Activated CD4-positive, alpha-beta T cell treated with anti-CD3 and anti-CD28 coated beads, Interleukin-2, amount 10 ng/mL, durations not matched to agents 7 days and 5 days (primary cell): ENCODE measurements around the gene ADIG. TPM values are rescaled to one million over a fixed set of nuclear protein-coding genes. Genes with fewer than 3 reads are reported as not detected.
"Not testable (repeated sequence)": the region's sequence is repeated elsewhere in the genome, so short reads cannot be mapped to it uniquely, and the experiment has no call there.

ENCODE experiments used
- CTCF ChIA-PET: fragments of 350-600 bp; sonication (Branson Sonifier 250); formaldehyde crosslinking; loops from one replicate; lab custom pipeline; 2021; ENCODE audit warnings: antibody characterized with exemption; lab: Charles Lee
- POLR2A ChIA-PET: fragments of 350-600 bp; sonication (Branson Sonifier 250); formaldehyde crosslinking; loops from one replicate; lab custom pipeline; 2021; ENCODE audit warnings: antibody characterized with exemption; lab: Charles Lee
- DNase-seq: peaks from one replicate; pipeline ENCODE4 v3.0.0-alpha.2; 2020
- H3K27ac Mint-ChIP-seq: one replicate; pipeline ENCODE4 v1.8.0; 2021; ENCODE audit warnings: mild to moderate bottlenecking, moderate library complexity, mixed read lengths
- H3K27me3 Mint-ChIP-seq: one replicate; pipeline ENCODE4 v1.8.0; 2021; ENCODE audit warnings: mixed read lengths
- H3K36me3 Mint-ChIP-seq: one replicate; pipeline ENCODE4 v1.8.0; 2021; ENCODE audit warnings: low read depth, mixed read lengths
- H3K4me1 Mint-ChIP-seq: one replicate; pipeline ENCODE4 v1.8.0; 2021; ENCODE audit warnings: mixed read lengths
- H3K4me3 Mint-ChIP-seq: one replicate; pipeline ENCODE4 v1.8.0; 2021; ENCODE audit warnings: mild to moderate bottlenecking, moderate library complexity, mixed read lengths
- H3K9me3 Mint-ChIP-seq: one replicate; pipeline ENCODE4 v1.8.0; 2021; ENCODE audit warnings: mixed read lengths
- total RNA-seq, 2 experiments: library from RNA; stranded (reverse); gene quantifications; one replicate each; pipeline ENCODE4 v1.2.3, GENCODE V29; 2021

Gene ADIG
- total RNA-seq, 2 experiments from 2014 or later = not detected

DNA sequence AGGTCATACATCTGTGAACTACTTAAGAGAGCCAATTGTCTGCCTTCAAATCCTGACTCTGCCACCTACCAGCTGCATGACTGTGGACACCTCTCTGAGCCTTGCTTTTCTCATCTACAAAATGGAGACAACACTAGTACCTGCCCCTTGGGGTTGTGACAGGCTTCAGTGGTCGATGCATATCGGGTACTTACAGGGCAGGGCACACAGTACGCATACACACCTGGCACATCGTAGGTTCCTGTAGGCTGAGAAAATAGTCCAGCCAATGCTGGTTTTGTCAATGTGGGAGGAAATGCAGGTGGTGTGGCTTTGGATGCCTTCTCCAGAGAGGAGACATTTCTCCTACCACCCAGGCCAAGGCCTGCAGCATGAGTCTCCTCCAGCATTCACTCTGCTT is 2.3 kb downstream of the ADIG start:
- ChIA-PET CTCF (no interaction called here), POLR2A (no interaction called here)
- no peak for DNase-seq
- H3K4me1 Mint-ChIP-seq = no peaks in the 10 kb centered on the region
- no peaks in the 10 kb centered on the region for H3K9me3 Mint-ChIP-seq
- peaks cover 2% of the 10 kb centered on the region for H3K27me3 Mint-ChIP-seq
- no peaks in the 10 kb centered on the region for H3K36me3 Mint-ChIP-seq
- H3K27ac Mint-ChIP-seq = no peak overlapping the region
- no peak overlapping the region for H3K4me3 Mint-ChIP-seq

DNA sequence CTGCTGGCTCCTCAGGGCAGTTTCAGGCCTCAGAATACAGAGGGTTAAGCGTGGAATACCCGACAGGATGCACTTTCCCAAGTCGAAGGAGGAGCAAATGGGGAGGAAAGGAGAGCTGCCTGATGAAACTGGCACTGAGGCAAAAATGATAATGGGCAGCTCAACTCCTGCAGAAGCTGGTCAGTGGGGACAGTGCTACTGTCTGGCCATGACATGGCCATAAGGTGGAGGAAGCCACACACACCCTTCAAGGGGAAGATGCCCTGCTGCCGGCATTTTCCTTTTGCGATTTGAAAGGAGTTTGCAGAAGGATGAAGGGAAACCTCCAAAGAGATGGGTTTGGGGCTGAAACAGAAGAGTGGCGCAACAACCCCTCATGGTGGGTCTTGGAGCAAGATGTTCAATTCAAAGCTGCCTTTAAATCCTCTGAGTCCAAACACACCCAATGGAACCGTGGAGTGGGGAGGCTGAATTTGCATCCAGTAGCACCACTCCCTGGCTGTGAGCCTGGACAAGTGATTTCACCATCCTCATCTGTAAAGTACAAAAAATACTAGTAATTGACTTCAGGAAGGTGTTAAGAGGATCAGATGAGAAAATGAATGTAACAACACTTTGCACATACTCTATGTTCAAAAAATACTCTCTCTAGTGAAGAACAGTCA is 3.2 kb downstream of the ADIG start:
- CTCF ChIA-PET = no interaction called here
- Mint-ChIP-seq H3K27me3 (peaks cover 2% of the 10 kb centered on the region), H3K4me1 (no peaks in the 10 kb centered on the region), H3K36me3 (no peaks in the 10 kb centered on the region), H3K27ac (no peak overlapping the region), H3K4me3 (no peak overlapping the region), H3K9me3 (no peaks in the 10 kb centered on the region)
- POLR2A ChIA-PET = no interaction called here
- DNase-seq = no peak

DNA sequence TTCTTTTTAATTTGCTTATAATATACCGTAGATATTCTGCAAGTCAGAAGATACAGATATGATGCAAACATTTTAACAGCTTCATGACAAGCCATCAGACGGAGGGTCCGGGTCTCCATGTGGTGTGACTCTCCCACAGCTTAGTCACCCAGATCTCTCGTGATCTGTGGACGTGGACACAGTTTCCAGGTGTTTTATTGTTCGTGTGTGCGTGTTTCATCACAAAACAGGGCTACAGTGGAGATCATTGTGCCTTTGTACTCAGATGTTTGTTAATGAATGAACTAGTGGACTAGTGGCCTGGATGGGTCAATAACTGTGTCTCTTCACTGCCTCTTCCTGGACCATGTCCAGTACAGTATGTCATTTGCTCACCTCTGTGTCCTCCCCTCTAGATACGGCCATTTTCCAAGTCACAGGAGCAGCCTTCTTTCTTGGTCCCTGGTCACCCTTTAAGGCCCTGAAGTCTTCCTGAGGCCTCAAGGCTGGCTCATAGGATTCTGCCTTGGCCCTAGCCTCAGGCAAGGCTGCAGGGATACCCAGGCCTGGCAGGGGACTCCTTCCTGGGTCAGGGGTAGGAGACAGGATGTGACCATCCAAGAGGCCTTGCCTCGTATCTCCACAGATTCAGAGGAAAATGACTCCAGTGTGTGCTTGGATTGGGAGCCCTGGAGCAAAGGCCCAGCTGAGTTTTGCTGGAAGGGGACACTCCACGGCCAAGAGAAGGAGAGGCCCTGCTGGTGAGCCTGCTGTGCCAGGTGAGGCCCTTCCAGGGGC is 4.6 kb downstream of the ADIG start:
- no peak overlapping the region for H3K27ac Mint-ChIP-seq
- H3K36me3 Mint-ChIP-seq = no peaks in the 10 kb centered on the region
- no peak overlapping the region for H3K4me3 Mint-ChIP-seq
- ChIA-PET CTCF (no interaction called here), POLR2A (no interaction called here)
- no peaks in the 10 kb centered on the region for H3K4me1 Mint-ChIP-seq
- H3K9me3 Mint-ChIP-seq = no peaks in the 10 kb centered on the region
- H3K27me3 Mint-ChIP-seq = peaks cover 2% of the 10 kb centered on the region
- no peak for DNase-seq

GRCh38 chr20:38586181-38586525 is 5.2 kb downstream of the ADIG start:
- peaks cover 2% of the 10 kb centered on the region for H3K27me3 Mint-ChIP-seq
- no peak for DNase-seq
- H3K27ac Mint-ChIP-seq = no peak overlapping the region
- no peak overlapping the region for H3K4me3 Mint-ChIP-seq
- CTCF ChIA-PET = no interaction called here
- H3K9me3 Mint-ChIP-seq = no peaks in the 10 kb centered on the region
- H3K4me1 Mint-ChIP-seq = no peaks in the 10 kb centered on the region
- no peaks in the 10 kb centered on the region for H3K36me3 Mint-ChIP-seq
- POLR2A ChIA-PET = no interaction called here

- H3K36me3 Mint-ChIP-seq = no peaks in the 10 kb centered on the region
- H3K27me3 Mint-ChIP-seq = peaks cover 2% of the 10 kb centered on the region
- POLR2A ChIA-PET = no interaction called here
- DNase-seq = no peak
- no peaks in the 10 kb centered on the region for H3K4me1 Mint-ChIP-seq
- H3K4me3 Mint-ChIP-seq = no peak overlapping the region
- CTCF ChIA-PET = no interaction called here
- no peak overlapping the region for H3K27ac Mint-ChIP-seq
- no peaks in the 10 kb centered on the region for H3K9me3 Mint-ChIP-seq
Observed at GRCh38 chr20:38588303-38588702, 7.3 kb downstream of the ADIG start.

DNA sequence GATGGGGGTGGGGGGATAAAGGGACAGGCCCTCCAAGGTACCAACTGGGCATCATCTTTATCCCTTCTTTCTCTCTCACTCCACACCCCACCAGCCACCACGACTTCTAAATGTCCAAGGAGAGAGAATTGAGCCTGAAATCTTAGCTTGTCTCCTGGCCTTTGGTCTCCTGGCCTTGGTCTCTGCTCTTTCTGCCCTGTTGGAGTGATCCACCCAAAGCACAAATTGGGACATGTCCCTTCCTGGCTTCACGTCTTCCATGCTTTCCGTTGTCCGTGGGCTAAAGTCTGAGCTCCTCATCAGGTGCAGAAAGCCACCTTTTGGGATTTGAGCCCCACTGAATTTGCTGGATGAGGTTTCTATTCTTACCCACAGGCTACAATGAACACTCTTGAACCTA is 8.4 kb downstream of the ADIG start:
- ChIA-PET POLR2A (interaction anchor here (0.7 kb wide), 1 partner anchor 228 kb away, joined by 3 read pairs; no protein-coding TSS in a partner anchor), CTCF (no interaction called here)
- H3K9me3 Mint-ChIP-seq = no peaks in the 10 kb centered on the region
- no peak for DNase-seq
- no peak overlapping the region for H3K27ac Mint-ChIP-seq
- H3K27me3 Mint-ChIP-seq = peaks cover under 1% of the 10 kb centered on the region
- no peak overlapping the region for H3K4me3 Mint-ChIP-seq
- H3K4me1 Mint-ChIP-seq = no peaks in the 10 kb centered on the region
- H3K36me3 Mint-ChIP-seq = no peaks in the 10 kb centered on the region

DNA sequence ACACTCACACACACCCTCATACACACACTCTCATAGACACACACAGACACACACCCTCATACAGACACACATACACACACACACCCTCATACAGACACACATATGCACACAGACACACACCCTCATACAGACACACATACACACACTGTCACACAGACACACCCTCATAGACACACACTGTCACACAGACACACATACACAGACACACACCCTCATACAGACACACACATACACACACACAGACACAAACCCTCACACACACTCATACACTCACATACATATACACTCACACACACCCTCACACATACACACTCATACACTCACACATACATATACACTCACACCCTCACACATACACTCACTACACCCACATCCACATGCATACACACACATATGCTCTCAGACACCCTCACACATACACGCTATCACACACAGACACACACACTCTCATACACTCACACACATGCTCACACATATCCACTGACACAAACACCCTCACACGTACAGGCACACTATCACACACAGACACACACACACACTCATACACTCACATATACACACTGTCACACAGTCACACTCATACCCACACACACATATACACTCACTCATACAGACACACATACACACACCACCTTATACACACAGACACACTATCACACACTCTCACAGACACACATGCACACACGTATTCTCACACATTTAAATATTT is 9.1 kb downstream of the ADIG start:
- no peak overlapping the region for H3K4me3 Mint-ChIP-seq
- no peaks in the 10 kb centered on the region for H3K4me1 Mint-ChIP-seq
- H3K9me3 Mint-ChIP-seq = no peaks in the 10 kb centered on the region
- H3K36me3 Mint-ChIP-seq = no peaks in the 10 kb centered on the region
- DNase-seq = no peak
- POLR2A ChIA-PET = no interaction called here
- no peaks in the 10 kb centered on the region for H3K27me3 Mint-ChIP-seq
- CTCF ChIA-PET = no interaction called here
- no peak overlapping the region for H3K27ac Mint-ChIP-seq

DNA sequence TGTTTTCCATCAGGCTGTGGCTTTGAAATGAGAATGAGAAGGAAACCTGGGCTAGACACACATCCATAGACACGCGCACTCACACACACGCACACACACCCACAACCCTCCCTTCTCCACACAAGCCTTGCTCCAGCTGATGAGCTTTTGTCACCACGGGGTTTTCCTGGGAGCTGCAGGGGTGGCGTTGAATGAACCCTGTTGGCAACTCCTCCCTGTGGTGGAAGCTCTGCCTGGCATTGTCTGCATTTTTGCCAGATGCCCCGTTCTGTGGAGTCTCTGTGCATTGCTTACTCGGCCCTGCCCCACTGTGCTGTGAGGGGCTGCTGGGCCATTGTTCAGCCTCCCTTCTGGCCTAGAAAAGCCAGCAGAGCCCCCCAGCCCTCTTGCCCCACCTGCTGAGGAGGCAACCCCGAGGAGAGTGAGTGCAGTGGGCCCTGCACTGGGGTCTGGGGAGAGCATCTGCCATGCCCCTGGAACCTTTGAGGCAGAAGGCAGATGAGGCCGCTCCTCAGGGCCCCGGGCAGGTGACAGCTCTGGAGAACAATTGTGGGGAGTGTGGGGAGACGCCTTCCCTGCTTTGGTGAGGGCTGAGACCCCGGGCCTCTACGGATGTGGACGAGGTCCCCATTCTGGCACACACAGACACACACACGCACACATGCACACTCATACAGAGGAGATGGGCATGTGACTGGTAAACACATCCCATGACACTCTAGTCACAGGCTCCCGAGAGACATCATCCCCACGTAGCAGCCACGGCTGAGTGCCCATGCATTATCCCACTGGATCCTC is 9.9 kb downstream of the ADIG start:
- no peaks in the 10 kb centered on the region for H3K4me1 Mint-ChIP-seq
- POLR2A ChIA-PET = no interaction called here
- no peaks in the 10 kb centered on the region for H3K27me3 Mint-ChIP-seq
- no peaks in the 10 kb centered on the region for H3K9me3 Mint-ChIP-seq
- CTCF ChIA-PET = no interaction called here
- no peaks in the 10 kb centered on the region for H3K36me3 Mint-ChIP-seq
- no peak for DNase-seq
- H3K4me3 Mint-ChIP-seq = no peak overlapping the region
- H3K27ac Mint-ChIP-seq = no peak overlapping the region

DNA sequence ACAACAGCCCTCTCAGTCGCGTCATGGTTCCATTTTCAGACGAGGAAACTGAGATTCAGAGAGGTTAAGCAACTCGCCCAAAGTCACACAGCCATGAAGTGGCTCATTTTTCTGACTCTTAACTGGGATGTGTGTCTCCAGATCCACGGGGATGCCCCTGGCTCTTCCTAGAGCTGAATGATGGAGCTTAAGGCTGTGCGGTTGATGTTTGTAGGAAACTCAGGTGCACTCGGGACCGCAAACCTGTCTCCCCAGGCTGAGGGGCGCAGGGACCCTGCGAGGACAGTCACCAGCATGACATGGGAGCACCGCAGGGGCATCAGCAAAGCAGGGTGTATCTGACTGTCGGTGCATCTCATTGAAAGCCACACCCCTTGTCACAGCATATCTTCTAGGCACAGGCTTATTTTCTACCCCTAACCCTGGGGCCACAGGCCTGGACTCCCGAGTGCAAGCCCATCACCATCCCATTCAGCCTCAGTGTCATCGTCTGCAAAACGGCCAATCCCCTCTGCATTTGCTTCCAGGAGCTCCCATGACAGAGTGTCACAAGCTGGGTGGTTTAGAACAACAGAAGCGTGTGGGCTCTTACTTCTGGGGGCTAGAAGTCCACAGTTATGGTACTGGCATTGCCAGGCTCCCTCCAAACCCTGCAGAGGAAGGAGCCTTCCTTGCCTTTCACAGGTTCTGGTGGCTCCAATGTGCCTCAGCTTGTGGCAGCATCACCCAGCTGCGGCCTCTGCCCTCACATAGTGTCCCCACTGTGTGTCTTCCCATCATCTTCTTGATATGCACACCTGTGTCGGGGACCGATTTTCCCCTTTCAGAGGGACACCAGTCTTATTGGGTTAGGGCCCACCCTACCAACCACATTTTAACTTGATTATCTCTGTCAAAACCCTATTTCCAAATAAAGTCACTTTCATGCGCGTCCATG is 10.7 kb downstream of the ADIG start:
- H3K27ac Mint-ChIP-seq = no peak overlapping the region
- DNase-seq = no peak
- ChIA-PET POLR2A (no interaction called here), CTCF (no interaction called here)
- no peak overlapping the region for H3K4me3 Mint-ChIP-seq
- H3K27me3 Mint-ChIP-seq = no peaks in the 10 kb centered on the region
- no peaks in the 10 kb centered on the region for H3K4me1 Mint-ChIP-seq
- H3K36me3 Mint-ChIP-seq = no peaks in the 10 kb centered on the region
- H3K9me3 Mint-ChIP-seq = no peaks in the 10 kb centered on the region

- H3K4me1 Mint-ChIP-seq, DNase-seq, H3K27ac Mint-ChIP-seq, H3K9me3 Mint-ChIP-seq, CTCF ChIA-PET, POLR2A ChIA-PET, H3K27me3 Mint-ChIP-seq, H3K4me3 Mint-ChIP-seq, H3K36me3 Mint-ChIP-seq: not testable (repeated sequence)
Observed at GRCh38 chr20:38592411-38592790, 11.4 kb downstream of the ADIG start.

- H3K4me3 Mint-ChIP-seq, H3K27ac Mint-ChIP-seq, H3K4me1 Mint-ChIP-seq, DNase-seq, H3K9me3 Mint-ChIP-seq, CTCF ChIA-PET, POLR2A ChIA-PET, H3K36me3 Mint-ChIP-seq: not testable (repeated sequence)
- peaks cover 11% of the 10 kb centered on the region for H3K27me3 Mint-ChIP-seq
Observed at GRCh38 chr20:38594281-38594680, 13.3 kb downstream of the ADIG start.

- DNase-seq, POLR2A ChIA-PET, H3K4me3 Mint-ChIP-seq, H3K36me3 Mint-ChIP-seq, H3K27ac Mint-ChIP-seq, CTCF ChIA-PET, H3K9me3 Mint-ChIP-seq, H3K4me1 Mint-ChIP-seq: not testable (repeated sequence)
- peaks cover 18% of the 10 kb centered on the region for H3K27me3 Mint-ChIP-seq
Observed at GRCh38 chr20:38595886-38596285, 14.9 kb downstream of the ADIG start.
